Effector memory CD4-positive, alpha-beta T cell (primary cell): ENCODE data around the gene FOXF1.

ENCODE experiments used
- DNase-seq, 3 donors: peaks; one replicate each; pipeline ENCODE4 v3.0.0-alpha.2; 2020
- H3K27ac ChIP-seq: 2 replicates; pipeline ENCODE4 v1.7.0; 2013; ENCODE audit warnings: mild to moderate bottlenecking, low read length, moderate library complexity; ENCODE audit not compliant: insufficient read depth, poor library complexity, severe bottlenecking
- H3K27me3 ChIP-seq: replicated peaks from 2 replicates; pipeline ENCODE4 v1.7.0; 2013; ENCODE audit warnings: mild to moderate bottlenecking, low read length; ENCODE audit not compliant: insufficient read depth, control insufficient read depth, poor library complexity, severe bottlenecking
- H3K36me3 ChIP-seq: 2 replicates; pipeline ENCODE4 v1.7.0; 2013; ENCODE audit warnings: mild to moderate bottlenecking, low read length, moderate library complexity; ENCODE audit not compliant: control insufficient read depth, insufficient read depth
- H3K4me1 ChIP-seq: 2 replicates; pipeline ENCODE4 v1.7.0; 2013; ENCODE audit warnings: low read length, mild to moderate bottlenecking; ENCODE audit not compliant: control insufficient read depth, insufficient read depth, poor library complexity, severe bottlenecking
- H3K4me3 ChIP-seq: 2 replicates; pipeline ENCODE4 v1.7.0; 2013; ENCODE audit warnings: low read length, low read depth, mild to moderate bottlenecking; ENCODE audit not compliant: insufficient read depth, poor library complexity, severe bottlenecking
- H3K9me3 ChIP-seq: 2 replicates; pipeline ENCODE4 v1.7.0; 2013; ENCODE audit warnings: mild to moderate bottlenecking, low read length, moderate library complexity; ENCODE audit not compliant: control insufficient read depth

FOXF1 gene

DNA sequence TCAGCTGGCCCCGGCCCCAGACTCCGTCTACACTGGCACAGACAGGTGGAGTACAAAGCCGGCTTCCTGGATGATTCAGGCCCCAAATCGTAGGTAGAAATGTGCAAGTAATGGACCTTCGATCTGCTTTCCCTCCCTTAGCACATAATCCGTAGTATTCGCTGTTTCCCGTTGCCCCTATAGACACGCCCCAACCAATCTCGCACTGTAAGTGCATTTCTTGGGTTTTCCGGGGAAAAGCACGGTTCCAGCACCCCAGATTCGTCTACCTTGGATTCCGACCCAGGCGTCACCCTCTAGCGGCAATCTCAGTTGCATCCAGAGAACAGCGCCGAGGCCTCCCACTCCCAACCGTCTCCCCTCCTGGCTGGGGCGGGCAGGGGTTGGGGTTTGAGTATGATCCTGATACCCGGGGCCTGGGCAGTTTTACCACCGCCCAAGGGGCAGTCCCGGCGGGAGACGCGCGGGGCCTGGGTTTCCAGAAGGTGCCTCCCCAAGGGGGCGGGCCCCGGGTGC, 12.1 kb upstream of the FOXF1 start:
- Histone ChIP-seq H3K27me3 (peaks cover 59% of the 10 kb centered on the region), H3K36me3 (no peaks in the 10 kb centered on the region)

DNA sequence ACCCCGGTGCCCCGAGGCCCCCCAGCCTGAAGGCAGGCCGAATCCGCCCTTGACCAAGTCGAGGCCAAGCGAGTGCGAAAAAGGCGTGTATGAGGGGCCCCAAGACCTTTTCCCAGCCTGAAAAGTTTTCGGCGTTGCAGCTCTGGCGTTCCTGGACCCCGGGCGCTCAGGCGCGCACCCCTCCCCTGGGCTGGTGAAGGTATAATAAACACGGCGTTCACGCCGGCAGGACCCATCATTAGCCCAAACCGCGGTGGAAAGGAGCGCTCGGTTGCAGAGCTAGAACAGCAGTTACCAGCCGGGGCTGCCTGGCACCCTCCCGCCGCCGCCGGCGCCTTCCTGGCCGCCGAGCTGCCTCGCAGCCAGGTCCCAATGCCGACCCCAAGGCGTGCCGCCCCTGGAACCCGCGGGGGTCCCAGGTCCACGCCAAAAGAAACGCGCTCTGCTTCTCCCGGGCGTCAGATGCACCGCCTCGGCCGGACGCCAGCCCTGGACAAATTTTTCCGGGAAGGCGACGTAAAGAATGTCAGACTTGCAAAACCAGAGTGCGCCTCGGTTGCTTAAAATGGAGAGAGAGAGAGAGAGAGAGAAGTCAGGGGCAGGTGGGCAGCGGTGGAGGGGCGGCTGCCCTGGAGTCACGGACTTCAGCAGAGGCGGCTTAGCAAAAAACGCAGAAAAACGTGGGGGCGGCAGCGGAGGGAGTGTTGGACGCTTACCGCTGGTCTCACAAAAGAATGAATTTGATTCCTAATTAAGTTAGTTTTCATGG, 11.5 kb upstream of the FOXF1 start:
- H3K4me3 ChIP-seq = no peak overlapping the region
- no peaks in the 10 kb centered on the region for H3K36me3 ChIP-seq
- H3K4me1 ChIP-seq = no peaks in the 10 kb centered on the region
- H3K27ac ChIP-seq = no peak overlapping the region
- H3K27me3 ChIP-seq = peaks cover 59% of the 10 kb centered on the region
- H3K9me3 ChIP-seq = no peaks in the 10 kb centered on the region
- no peak for DNase-seq

More for the DNA sequence above, 12.1 kb upstream of the FOXF1 start:
- no peaks in the 10 kb centered on the region for H3K4me1 ChIP-seq
- no peak overlapping the region for H3K4me3 ChIP-seq
- DNase-seq = no peak
- no peaks in the 10 kb centered on the region for H3K9me3 ChIP-seq
- no peak overlapping the region for H3K27ac ChIP-seq

DNA sequence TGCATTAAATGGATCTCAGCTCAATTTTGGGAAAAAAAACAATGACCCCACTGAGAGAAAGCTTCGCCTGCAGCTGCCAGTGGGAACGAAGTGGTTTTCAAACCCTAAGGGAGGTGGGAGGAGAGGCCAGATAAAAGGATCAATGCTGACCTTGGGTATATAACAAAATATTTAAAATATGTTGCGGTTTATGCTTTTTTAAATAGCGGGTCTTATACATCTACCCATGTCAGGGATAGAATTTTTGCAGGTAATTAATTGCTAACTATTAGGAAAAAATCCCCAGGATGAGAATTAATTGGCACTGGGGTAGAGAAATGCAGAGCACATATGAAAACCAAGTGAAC, 10.9 kb upstream of the FOXF1 start:
- Histone ChIP-seq H3K4me1 (no peaks in the 10 kb centered on the region), H3K27ac (no peak overlapping the region), H3K9me3 (no peaks in the 10 kb centered on the region), H3K4me3 (no peak overlapping the region), H3K27me3 (peaks cover 65% of the 10 kb centered on the region), H3K36me3 (no peaks in the 10 kb centered on the region)
- no peak for DNase-seq

DNA sequence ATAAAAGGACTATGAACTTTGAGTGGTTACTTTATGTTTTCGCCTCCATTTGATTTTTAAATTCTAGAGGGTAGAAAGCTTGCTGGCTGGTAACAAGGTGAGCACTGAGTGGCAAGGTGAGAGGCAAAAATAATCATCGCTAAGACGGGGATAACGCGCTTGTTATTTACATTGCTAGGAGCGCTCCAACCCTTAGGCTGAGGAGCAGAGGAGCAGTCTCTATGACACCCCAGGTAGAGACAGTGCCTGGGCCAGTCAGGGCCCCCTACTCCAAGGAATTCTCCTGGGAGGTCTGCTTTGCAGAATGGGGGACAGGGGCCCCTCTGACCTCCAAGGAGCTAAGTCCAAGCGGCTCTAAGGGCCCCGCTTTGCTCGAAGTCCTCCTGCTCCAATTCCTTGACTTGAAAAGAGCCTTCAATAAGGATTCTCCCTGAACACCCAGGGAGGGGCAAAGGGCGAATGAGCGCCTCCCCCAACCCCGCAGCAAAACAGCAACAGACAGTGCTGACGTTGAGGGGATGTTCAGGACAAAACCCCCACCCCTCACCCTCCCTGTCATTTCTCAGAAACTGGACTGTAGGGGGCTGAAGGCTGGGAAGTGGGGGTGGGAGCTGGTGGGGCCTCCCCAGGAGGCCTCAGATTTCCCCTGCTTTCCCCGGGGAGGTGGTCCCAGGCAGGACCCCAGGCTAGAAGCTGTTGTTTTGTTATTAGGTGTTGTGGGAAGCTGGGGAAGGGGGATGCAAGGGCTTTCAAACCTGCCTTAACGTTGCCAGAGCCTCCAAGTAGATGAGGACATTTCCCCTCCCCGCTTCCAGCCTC, 10.2 kb upstream of the FOXF1 start:
- Histone ChIP-seq H3K27ac (no peak overlapping the region), H3K4me1 (no peaks in the 10 kb centered on the region), H3K4me3 (no peak overlapping the region), H3K27me3 (peaks cover 62% of the 10 kb centered on the region), H3K36me3 (no peaks in the 10 kb centered on the region), H3K9me3 (no peaks in the 10 kb centered on the region)
- DNase-seq = no peak

DNA sequence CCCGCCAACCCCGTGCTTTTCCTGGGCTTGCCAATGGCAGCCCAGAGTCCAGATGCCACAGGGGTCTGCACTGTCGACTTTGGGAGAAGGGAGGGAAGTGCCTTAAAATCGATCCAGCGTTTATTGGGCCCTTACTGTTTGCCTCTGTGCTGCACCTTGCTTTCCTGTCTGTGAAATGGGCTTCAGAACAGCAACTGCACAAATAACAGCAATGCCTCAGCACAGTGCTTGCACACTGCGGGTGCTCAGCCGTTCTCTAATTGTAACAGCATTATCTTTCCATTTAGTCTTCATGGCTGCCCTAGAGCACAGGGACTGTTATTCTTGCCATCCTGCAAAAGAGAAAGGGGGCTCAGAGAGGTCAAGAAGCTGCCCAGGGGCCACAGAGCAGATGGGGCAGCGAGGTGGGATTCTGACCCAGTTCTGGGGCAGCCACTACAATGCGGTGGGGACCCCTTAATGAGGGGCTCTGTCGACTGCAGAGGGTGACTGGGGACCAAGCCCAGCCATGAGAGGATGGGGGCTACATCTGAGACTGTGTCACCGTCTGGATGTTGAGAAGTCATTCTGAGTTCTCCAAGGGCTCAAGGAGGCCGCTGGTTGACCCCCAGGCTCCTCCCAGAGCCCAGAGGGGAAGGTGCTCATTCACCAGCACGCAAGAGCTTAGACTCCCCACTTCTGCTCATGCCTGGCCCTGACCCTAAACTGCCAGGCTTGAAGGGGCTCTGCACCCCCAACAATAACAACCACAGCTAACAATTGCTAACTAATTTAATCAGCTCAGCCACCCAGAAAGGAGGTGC, 9.4 kb upstream of the FOXF1 start:
- H3K4me1 ChIP-seq = peaks cover 2% of the 10 kb centered on the region
- H3K4me3 ChIP-seq = no peak overlapping the region
- DNase-seq = no peak
- H3K36me3 ChIP-seq = no peaks in the 10 kb centered on the region
- no peaks in the 10 kb centered on the region for H3K9me3 ChIP-seq
- H3K27ac ChIP-seq = no peak overlapping the region
- H3K27me3 ChIP-seq = peaks cover 54% of the 10 kb centered on the region

DNA sequence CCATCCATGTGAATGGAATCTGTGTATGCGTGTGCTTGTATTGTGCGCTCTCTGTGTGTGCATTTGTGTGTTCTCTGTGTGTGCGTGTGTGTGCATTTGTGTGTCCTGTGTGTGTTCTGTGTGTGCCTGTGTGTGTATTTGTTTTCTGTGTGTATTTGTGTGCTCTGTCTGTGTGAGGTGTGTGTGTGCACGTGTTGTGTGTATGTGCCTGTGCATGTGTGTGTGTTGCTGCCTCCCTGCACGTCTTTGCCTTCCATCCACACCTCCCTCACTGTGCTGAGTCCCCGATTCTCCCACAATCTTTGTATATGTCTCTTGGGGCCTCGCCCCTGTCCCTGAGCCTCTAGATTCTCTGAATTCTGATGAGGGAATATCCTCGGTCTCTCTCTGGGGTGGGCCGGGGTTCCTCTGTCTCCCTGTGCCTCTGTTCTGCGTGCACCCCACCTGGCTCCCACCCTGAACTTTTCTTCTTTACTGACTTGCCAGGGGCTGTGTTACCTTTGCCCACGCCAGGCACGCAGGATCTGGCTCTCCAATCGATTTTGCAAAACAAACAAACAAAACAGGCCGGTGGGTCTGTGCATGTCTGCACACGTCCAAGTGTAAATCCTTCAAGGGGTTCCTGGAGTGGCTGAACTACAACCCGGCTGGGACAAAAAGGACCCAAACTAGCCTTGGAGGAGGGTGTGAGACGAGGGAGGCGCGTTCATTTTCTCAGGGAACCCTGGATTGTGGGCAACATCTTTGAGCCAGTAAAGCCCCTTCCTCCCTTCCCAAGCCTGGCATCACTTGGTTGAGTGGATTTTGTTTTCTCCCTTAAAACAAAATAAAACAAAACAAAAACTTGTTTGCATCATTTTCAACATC, 8.1 kb upstream of the FOXF1 start:
- no peaks in the 10 kb centered on the region for H3K36me3 ChIP-seq
- peaks cover 3% of the 10 kb centered on the region for H3K4me1 ChIP-seq
- H3K27ac ChIP-seq = no peak overlapping the region
- no peak overlapping the region for H3K4me3 ChIP-seq
- DNase-seq = no peak
- no peaks in the 10 kb centered on the region for H3K9me3 ChIP-seq
- peaks cover 60% of the 10 kb centered on the region for H3K27me3 ChIP-seq

DNA sequence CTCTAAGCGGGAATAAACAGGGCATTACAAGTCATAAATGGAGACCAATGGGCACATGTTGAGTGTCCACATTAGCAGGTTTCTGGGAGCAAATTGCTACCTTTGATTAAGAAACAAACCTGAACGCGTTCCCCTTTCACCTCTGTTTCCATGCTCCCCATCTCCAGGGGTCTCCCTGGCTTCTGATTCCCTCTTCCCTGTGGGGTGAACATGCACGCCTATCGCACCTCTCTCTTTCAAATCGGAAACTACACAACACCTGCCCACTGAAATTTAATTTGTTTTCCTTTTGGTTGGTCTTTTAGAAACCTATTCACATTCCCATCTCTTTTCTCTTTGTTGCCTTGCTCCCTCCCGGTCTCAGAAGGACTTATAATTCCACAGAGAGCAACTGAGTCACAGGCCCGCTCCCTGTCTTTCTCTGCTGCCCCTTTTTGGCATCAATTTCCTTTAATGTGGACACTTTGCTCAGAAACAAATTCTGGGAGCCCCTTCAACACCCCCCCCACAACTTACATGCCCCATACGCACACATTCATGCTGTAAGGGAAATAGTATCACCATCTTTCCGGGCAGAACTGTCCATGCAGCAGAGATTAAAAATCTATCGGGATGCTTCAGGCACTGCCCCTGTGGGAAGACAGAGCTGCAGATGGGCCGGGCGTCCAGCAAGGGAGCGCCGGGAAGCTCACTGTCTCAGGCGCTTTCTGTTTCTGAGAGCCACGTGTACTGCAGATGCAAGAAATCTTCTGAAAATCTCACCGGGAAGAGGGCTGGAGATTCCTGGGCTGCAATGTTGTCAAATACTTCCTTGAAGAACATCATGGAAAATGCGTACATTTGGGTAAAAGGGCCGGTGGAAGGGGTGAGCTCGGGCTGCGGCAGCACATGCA, 7.2 kb upstream of the FOXF1 start:
- no peak for DNase-seq

DNA sequence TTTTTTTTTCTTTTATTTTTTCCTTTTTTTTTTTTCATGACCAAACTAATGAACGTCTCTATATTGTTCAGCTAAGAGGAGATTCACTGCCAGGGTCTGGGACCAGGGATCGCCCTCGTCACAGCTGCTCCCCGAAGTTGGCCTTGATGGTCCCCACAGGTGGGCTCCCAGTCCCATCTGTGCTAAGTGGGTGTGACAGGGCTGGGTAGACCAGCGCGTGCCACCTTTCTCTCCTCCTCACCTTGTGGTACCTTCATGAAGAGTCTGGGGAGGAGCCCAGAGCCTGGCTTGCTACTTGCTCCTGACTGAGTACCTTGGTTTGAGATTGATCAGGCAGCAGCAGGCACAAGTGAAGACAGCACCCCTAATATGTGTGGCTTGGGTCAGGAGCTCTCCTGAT, 6.5 kb upstream of the FOXF1 start:
- H3K36me3 ChIP-seq = no peaks in the 10 kb centered on the region
- peaks cover 67% of the 10 kb centered on the region for H3K27me3 ChIP-seq
- no peak overlapping the region for H3K4me3 ChIP-seq
- H3K4me1 ChIP-seq = peaks cover 3% of the 10 kb centered on the region
- no peak for DNase-seq
- H3K9me3 ChIP-seq = no peaks in the 10 kb centered on the region
- no peak overlapping the region for H3K27ac ChIP-seq

More for the DNA sequence above, 7.2 kb upstream of the FOXF1 start:
- H3K4me3 ChIP-seq = no peak overlapping the region
- peaks cover 3% of the 10 kb centered on the region for H3K4me1 ChIP-seq
- H3K9me3 ChIP-seq = no peaks in the 10 kb centered on the region
- no peak overlapping the region for H3K27ac ChIP-seq
- H3K36me3 ChIP-seq = no peaks in the 10 kb centered on the region
- H3K27me3 ChIP-seq = peaks cover 67% of the 10 kb centered on the region
